Common myeloid progenitor, CD34-positive (primary cell): ENCODE results near the gene DALRD3. TPM values are rescaled to one million over a fixed set of nuclear protein-coding genes. Genes with fewer than 3 reads are reported as not detected.

Experiments used
- CTCF ChIA-PET: fragments of 350-600 bp; sonication (Branson Sonifier 250); formaldehyde crosslinking; loops from one replicate; lab custom pipeline; 2021; ENCODE audit warnings: antibody characterized with exemption; lab: Charles Lee
- POLR2A ChIA-PET: fragments of 350-600 bp; sonication (Branson Sonifier 250); formaldehyde crosslinking; loops from one replicate; lab custom pipeline; 2021; ENCODE audit warnings: antibody characterized with exemption; lab: Charles Lee
- DNase-seq, 3 donors: peaks; one replicate each; pipeline versions ENCODE4 v3.0.0 to v3.0.0-alpha.2; 2013
- H3K27ac ChIP-seq, 2 experiments: 1 replicate in 1 of 2; 2 replicates in 1 of 2; pipeline ENCODE4 v1.7.0; 2013; ENCODE audit warnings: inconsistent platforms in 2 of 2, low read length in 2 of 2, mild to moderate bottlenecking in 2 of 2, low read depth in 1 of 2, moderate library complexity in 1 of 2; ENCODE audit not compliant: severe bottlenecking in 2 of 2, insufficient read depth in 1 of 2, poor library complexity in 1 of 2
- H3K27me3 ChIP-seq, 5 experiments: replicated peaks in 2 of 5; 1 replicate in 3 of 5; 2 replicates in 2 of 5; pipeline versions ENCODE4 v1.6.1 to v1.7.0; 2013; ENCODE audit warnings: low read length in 4 of 5, mild to moderate bottlenecking in 2 of 5, moderate library complexity in 2 of 5, inconsistent platforms in 1 of 5; ENCODE audit not compliant: insufficient read depth in 5 of 5, control insufficient read depth in 4 of 5
- H3K36me3 ChIP-seq, 4 experiments: 1 replicate in 2 of 4; 2 replicates in 2 of 4; pipeline versions ENCODE4 v1.6.1 to v1.7.0; 2013; ENCODE audit warnings: low read length in 3 of 4, control low read depth in 1 of 4, mild to moderate bottlenecking in 1 of 4; ENCODE audit not compliant: control insufficient read depth in 4 of 4, insufficient read depth in 4 of 4
- H3K4me1 ChIP-seq, 4 experiments: 1 replicate in 3 of 4; 2 replicates in 1 of 4; pipeline versions ENCODE4 v1.6.1 to v1.7.1; 2013; ENCODE audit warnings: low read length in 3 of 4, mild to moderate bottlenecking in 3 of 4, control low read depth in 1 of 4, inconsistent platforms in 1 of 4, moderate library complexity in 1 of 4; ENCODE audit not compliant: control insufficient read depth in 4 of 4, insufficient read depth in 4 of 4; ENCODE audit errors: control extremely low read depth in 1 of 4
- H3K4me3 ChIP-seq, 7 experiments: 1 replicate in 4 of 7; 2 replicates in 3 of 7; pipeline versions ENCODE4 v1.5.1 to v1.7.0; 2013; ENCODE audit warnings: mild to moderate bottlenecking in 7 of 7, low read length in 6 of 7, moderate library complexity in 6 of 7, inconsistent platforms in 2 of 7, low read depth in 2 of 7, control low read depth in 1 of 7; ENCODE audit not compliant: insufficient read depth in 4 of 7, control insufficient read depth in 1 of 7; ENCODE audit errors: extremely low read depth in 1 of 7
- H3K9me3 ChIP-seq, 5 experiments: 1 replicate in 4 of 5; 2 replicates in 1 of 5; pipeline versions ENCODE4 v1.6.1 to v1.7.1; 2013; ENCODE audit warnings: low read length in 4 of 5, mild to moderate bottlenecking in 2 of 5, inconsistent platforms in 1 of 5, low read depth in 1 of 5, moderate library complexity in 1 of 5; ENCODE audit not compliant: control insufficient read depth in 4 of 5, insufficient read depth in 2 of 5; ENCODE audit errors: control extremely low read depth in 1 of 5
- WGBS: methylation state at CpG from one replicate; pipeline ENCODE4 v1.1.5; 2013; ENCODE audit not compliant: insufficient coverage; 5-methylcytosine and 5-hydroxymethylcytosine counted together
- polyA plus RNA-seq: library from polyadenylated mRNA; unstranded; fragments of 120-200 nt; gene quantifications from one replicate; pipeline ENCODE4 v1.2.1, GENCODE V29; 2013

Gene DALRD3, protein sequence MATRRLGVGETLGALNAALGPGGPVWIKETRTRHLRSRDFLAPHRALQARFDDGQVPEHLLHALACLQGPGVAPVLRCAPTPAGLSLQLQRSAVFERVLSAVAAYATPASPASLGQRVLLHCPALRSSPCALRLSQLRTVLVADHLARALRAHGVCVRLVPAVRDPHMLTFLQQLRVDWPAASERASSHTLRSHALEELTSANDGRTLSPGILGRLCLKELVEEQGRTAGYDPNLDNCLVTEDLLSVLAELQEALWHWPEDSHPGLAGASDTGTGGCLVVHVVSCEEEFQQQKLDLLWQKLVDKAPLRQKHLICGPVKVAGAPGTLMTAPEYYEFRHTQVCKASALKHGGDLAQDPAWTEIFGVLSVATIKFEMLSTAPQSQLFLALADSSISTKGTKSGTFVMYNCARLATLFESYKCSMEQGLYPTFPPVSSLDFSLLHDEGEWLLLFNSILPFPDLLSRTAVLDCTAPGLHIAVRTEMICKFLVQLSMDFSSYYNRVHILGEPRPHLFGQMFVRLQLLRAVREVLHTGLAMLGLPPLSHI
- 39.0 TPM for polyA plus RNA-seq

DNA sequence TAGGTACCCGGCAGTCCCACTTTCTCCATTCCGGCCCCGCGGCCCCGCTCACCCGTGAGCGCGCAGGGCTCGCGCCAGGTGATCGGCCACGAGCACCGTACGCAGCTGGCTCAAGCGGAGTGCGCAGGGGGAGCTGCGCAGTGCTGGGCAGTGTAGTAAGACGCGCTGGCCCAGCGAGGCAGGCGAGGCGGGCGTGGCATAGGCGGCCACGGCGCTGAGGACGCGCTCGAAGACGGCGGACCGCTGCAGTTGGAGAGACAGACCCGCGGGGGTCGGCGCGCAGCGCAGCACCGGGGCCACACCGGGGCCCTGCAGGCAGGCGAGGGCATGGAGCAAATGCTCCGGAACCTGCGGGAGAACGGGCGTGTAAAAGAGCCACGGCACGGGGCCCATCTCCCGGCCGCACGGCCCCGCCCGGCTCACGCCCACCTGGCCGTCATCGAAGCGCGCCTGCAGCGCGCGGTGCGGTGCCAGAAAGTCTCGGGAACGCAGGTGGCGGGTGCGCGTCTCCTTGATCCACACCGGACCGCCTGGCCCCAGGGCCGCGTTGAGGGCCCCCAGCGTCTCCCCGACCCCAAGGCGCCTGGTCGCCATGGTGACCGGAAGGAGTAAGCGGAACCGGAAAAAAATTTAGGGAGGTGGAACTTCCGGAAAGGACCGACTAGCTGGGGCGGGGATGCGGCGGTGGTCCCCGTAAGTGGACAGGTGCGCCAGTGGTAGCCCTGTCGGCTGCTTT, at the start of gene DALRD3:
Gene DALRD3, minus strand, starts transcription at position 610 of the 736 bp plus-strand sequence. Its CDS starts 16 bp downstream, at position 594.
- Histone ChIP-seq H3K4me1 (peaks cover 6 to 47% (median 42%) of the 10 kb centered on the region in 4 experiments), H3K36me3 (peaks cover 0 to 42% (median 34%) of the 10 kb centered on the region in 4 experiments), H3K4me3 (peak within 1 kb of the TSS; percentile 57 to 94 (median 80)), H3K27me3 (no peaks in the 10 kb centered on the region), H3K9me3 (no peaks in the 10 kb centered on the region), H3K27ac (peak within 1 kb of the TSS; percentile 33 to 79)
- POLR2A ChIA-PET: interaction anchor here (1.1 to 2.3 kb wide), 4 partner anchors 11 to 99 kb away, joined by 3 to 10 read pairs (median 5); partner anchors contain the start of genes ARIH2, P4HTM and WDR6
- 0% methylated on average over 75 of the region's 85 CpGs for whole genome bisulfite sequencing
- DNase-seq: peak; percentile 48 to 76 (median 71)
- CTCF ChIA-PET: interaction anchor here (0.9 to 19.2 kb wide), 3 partner anchors 11 to 27 kb away, joined by 3 to 386 read pairs (median 94); partner anchors contain the start of genes P4HTM and WDR6

DNA sequence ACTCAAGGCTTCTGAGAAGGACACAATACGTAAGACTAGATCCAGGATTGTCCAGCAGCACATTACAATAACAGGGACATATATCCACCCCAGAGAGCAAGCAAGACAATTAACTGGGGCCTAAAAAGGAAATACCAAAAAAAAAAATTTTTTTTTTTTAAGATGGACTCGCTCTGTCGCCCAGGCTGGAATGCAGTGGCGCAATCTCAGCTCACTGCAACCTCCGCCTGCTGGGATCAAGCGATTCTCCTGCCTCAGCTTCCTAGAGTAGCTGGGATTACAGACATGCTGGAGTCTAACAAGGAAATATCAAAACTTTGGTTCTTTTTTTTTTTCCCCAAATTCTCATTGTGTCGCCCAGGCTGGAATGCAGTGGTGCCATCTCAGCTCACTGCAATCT, 39.6 kb upstream of the DALRD3 start:
- Histone ChIP-seq H3K36me3 (peaks cover 21 to 64% (median 48%) of the 10 kb centered on the region in 4 experiments), H3K4me1 (no peaks in the 10 kb centered on the region), H3K9me3 (no peaks in the 10 kb centered on the region), H3K4me3 (no peak overlapping the region), H3K27ac (no peak overlapping the region), H3K27me3 (no peaks in the 10 kb centered on the region)
- DNase-seq: no peak
- 100% methylated on average over 5 of the region's 7 CpGs for WGBS
- POLR2A ChIA-PET: no interaction called here
- CTCF ChIA-PET: no interaction called here

DNA sequence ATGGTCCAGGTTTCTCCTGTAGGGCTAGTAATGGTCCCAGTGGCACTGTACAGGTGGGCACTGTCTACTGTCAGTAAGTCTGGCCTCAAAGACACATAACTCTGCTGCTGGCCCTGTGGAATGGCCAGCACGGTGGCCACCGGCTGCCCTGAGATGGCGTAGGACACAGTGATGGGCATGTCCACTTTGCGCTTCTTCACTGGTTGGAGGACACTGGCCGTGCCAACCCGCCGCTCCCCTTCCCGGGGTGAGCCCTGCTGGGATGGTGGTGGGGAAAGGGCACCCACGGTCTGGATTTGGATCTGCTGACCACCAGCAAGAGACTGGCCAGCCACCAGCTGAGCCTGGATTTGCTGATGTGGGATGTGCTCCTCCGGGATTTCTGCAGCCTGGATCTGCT, 38.9 kb upstream of the DALRD3 start:
- no peaks in the 10 kb centered on the region for H3K9me3 ChIP-seq
- no peaks in the 10 kb centered on the region for H3K4me1 ChIP-seq
- over 99% methylated on average over 10 of the region's 10 CpGs for WGBS
- no peaks in the 10 kb centered on the region for H3K27me3 ChIP-seq
- peaks cover 23 to 64% (median 49%) of the 10 kb centered on the region in 4 experiments for H3K36me3 ChIP-seq
- no peak for DNase-seq
- CTCF ChIA-PET: no interaction called here
- H3K27ac ChIP-seq: no peak overlapping the region
- H3K4me3 ChIP-seq: no peak overlapping the region
- POLR2A ChIA-PET: no interaction called here

DNA sequence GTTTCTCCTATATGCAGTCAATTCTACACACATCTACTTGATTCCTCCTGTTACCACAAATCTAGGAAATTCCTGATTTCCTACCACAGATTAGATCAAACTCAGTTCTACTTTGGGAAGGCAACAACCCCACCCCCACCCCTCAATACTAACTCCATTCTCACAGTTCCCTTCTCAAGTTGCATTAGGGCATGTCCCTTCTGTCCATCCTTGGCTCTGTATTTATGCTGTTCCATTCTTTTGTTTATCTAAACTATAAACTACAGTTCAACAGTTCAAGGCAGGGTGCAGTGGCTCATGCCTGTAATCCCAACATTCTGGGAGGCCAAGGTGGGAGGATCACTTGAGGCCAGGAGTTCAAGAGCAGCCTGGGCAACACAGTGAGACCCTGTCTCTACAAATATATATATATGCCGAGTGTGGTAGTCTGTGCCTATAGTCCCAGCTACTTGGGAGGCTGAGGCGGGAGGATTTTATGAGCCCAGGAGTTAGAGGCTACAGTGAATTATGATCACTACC, 36.0 kb upstream of the DALRD3 start:
- no peaks in the 10 kb centered on the region for H3K9me3 ChIP-seq
- no peak overlapping the region for H3K27ac ChIP-seq
- no peak for DNase-seq
- no peak overlapping the region for H3K4me3 ChIP-seq
- no CpG with 5 or more reads among the region's 2 CpGs for WGBS
- H3K36me3 ChIP-seq: peaks cover 27 to 67% (median 49%) of the 10 kb centered on the region in 4 experiments
- CTCF ChIA-PET: interaction anchor here (0.6 to 2.7 kb wide), 3 partner anchors 11 to 295 kb away, joined by 3 to 11 read pairs (median 3); no protein-coding TSS in a partner anchor
- H3K27me3 ChIP-seq: no peaks in the 10 kb centered on the region
- H3K4me1 ChIP-seq: no peaks in the 10 kb centered on the region
- POLR2A ChIA-PET: interaction anchor here (1.6 kb wide), 1 partner anchor 19 kb away, joined by 3 read pairs; no protein-coding TSS in a partner anchor

DNA sequence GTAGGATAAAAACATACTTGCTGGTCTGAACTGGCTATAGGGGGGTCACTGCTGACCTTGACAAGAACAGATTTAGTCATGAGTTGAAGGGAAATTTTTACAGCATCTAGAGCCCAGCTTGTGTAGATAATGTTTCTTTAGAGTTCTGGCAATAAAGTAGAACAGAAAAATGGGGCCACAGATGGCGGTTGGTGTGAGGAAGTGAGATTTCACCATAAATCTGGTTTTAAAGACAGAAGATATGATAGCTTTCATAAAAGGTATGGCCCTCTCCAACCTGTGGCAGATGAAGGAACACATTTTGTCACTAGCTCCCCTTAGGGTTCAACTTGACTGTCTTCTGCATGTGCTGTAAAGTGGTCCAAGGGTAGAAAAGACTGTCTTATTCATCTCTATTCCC, 35.2 kb upstream of the DALRD3 start:
- H3K36me3 ChIP-seq: peaks cover 27 to 67% (median 49%) of the 10 kb centered on the region in 4 experiments

DNA sequence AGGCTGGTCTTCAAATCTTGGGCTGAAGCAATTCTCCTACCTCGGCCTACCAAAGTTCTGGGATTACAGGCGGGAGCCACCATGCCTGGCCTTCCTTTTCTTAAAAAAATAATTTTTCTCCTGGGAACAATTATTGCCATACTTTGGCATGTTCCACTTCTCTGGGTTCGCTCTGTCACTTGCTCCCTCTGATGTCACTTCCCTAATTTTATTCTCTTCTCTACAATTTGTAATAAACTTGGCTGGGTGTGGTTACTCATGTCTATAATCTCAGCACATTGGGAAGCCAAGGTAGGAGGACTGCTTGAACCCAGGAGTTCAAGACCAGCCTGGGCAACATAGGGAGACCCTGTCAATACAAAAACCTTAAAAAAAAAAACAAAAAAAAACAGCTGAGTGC, 16.9 kb upstream of the DALRD3 start:
- Histone ChIP-seq H3K36me3 (peaks cover 23 to 58% (median 44%) of the 10 kb centered on the region in 4 experiments), H3K27ac (no peak overlapping the region), H3K9me3 (no peaks in the 10 kb centered on the region), H3K27me3 (no peaks in the 10 kb centered on the region), H3K4me3 (no peak overlapping the region), H3K4me1 (no peaks in the 10 kb centered on the region)
- WGBS: 100% methylated on average over 2 of the region's 3 CpGs
- ChIA-PET POLR2A (no interaction called here), CTCF (interaction anchor here (1.7 kb wide), 1 partner anchor 14 kb away, joined by 6 read pairs; the partner anchor contains the start of gene NDUFAF3)
- DNase-seq: no peak

More for the DNA sequence above, 35.2 kb upstream of the DALRD3 start:
- Histone ChIP-seq H3K27me3 (no peaks in the 10 kb centered on the region), H3K9me3 (no peaks in the 10 kb centered on the region), H3K27ac (no peak overlapping the region), H3K4me3 (no peak overlapping the region), H3K4me1 (no peaks in the 10 kb centered on the region)
- 100% methylated on average over 1 of the region's 1 CpG for WGBS
- CTCF ChIA-PET: interaction anchor here (1.1 kb wide), 1 partner anchor 28 kb away, joined by 3 read pairs; no protein-coding TSS in a partner anchor
- DNase-seq: no peak
- POLR2A ChIA-PET: interaction anchor here (0.5 to 1.6 kb wide), 2 partner anchors 9 to 19 kb away, joined by 3 to 4 read pairs; no protein-coding TSS in a partner anchor
